NB4 (cell line): ENCODE measurements around the gene KTN1.

Source experiments
- DNase-seq: peaks from one replicate; pipeline ENCODE4 v3.0.0; 2010; ENCODE audit warnings: low read depth
- H3K4me3 ChIP-seq: one replicate; pipeline ENCODE4 v1.5.1; 2011; ENCODE audit warnings: mild to moderate bottlenecking, low read depth, low read length, moderate library complexity
- CTCF ChIP-seq: IDR thresholded peaks from one replicate; pipeline ENCODE4 v1.5.1; 2012; ENCODE audit warnings: low read depth, low read length
- MAX ChIP-seq: IDR thresholded peaks from 2 replicates; pipeline ENCODE4 v1.6.1; 2011; ENCODE audit warnings: low read depth, low read length
- MYC ChIP-seq: IDR thresholded peaks from 2 replicates; pipeline ENCODE4 v1.6.1; 2011; ENCODE audit warnings: low read depth, low read length
- POLR2A ChIP-seq: IDR thresholded peaks from 2 replicates; pipeline ENCODE4 v1.6.1; 2011; ENCODE audit warnings: mild to moderate bottlenecking; ENCODE audit not compliant: insufficient read length; ENCODE audit errors: extremely low read depth

KTN1 gene

GRCh38 chr14:55609681-55610080 lies 29.7 kb downstream of the KTN1 start:
- no peak for TF ChIP-seq CTCF
- TF ChIP-seq MAX: no peak
- TF ChIP-seq POLR2A: no peak
- no peak for TF ChIP-seq MYC
- no peak for DNase-seq
- H3K4me3 ChIP-seq: no peak overlapping the region

GRCh38 chr14:55610713-55611370 lies 30.8 kb downstream of the KTN1 start:
- no peak overlapping the region for H3K4me3 ChIP-seq
- no peak for TF ChIP-seq MAX
- DNase-seq: no peak

- no peak overlapping the region for H3K4me3 ChIP-seq
- no peak for TF ChIP-seq CTCF
- TF ChIP-seq POLR2A: no peak
- TF ChIP-seq MYC: no peak
- TF ChIP-seq MAX: no peak
- no peak for DNase-seq
Measured at GRCh38 chr14:55611859-55612258, 31.9 kb downstream of the KTN1 start.

- TF ChIP-seq MYC (no peak), MAX (no peak), POLR2A (no peak), CTCF (no peak)
- DNase-seq: peak; percentile 14
- no peak overlapping the region for H3K4me3 ChIP-seq
Measured at GRCh38 chr14:55614304-55614703, 34.3 kb downstream of the KTN1 start.

GRCh38 chr14:55620277-55620676 lies 40.3 kb downstream of the KTN1 start:
- TF ChIP-seq MAX: no peak
- H3K4me3 ChIP-seq: no peak overlapping the region
- no peak for DNase-seq

GRCh38 chr14:55620981-55621380 lies 41.0 kb downstream of the KTN1 start:
- TF ChIP-seq CTCF (no peak), MYC (no peak), POLR2A (no peak), MAX (no peak)
- DNase-seq: no peak
- no peak overlapping the region for H3K4me3 ChIP-seq

GRCh38 chr14:55621391-55621790 lies 41.4 kb downstream of the KTN1 start:
- no peak overlapping the region for H3K4me3 ChIP-seq
- no peak for DNase-seq
- TF ChIP-seq POLR2A (no peak), MAX (no peak), CTCF (no peak), MYC (no peak)
